Stimulated activated CD8-positive, alpha-beta memory T cell treated with anti-CD3 and anti-CD28 coated beads, Interleukin-4, amount 100 ng/mL, for 24 hours (primary cell): Measurements from ENCODE around the gene HIBCH.
"Not testable (repeated sequence)": the region's sequence is repeated elsewhere in the genome, so short reads cannot be mapped to it uniquely, and the experiment has no call there.

ENCODE experiments used
- DNase-seq: peaks from one replicate; pipeline ENCODE4 v3.0.0-alpha.2; 2020; ENCODE audit warnings: low read depth

Gene HIBCH

DNA sequence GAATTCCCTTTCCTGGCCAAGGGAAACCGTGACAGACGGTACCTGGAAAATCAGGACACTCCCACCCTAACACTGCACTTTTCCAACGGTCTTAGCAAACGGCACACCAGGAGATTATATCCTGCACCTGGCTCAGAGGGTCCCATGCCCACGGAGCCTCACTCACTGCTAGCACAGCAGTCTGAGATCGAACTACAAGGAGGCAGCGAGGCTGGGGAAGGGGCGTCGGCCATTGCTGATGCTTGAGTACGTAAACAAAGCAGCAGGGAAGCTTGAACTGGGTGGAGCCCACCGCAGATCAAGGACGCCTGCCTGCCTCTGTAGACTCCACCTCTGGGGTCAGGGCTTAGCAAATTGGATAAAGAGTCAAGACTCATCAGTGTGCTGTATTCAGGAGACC lies 95.6 kb downstream of the HIBCH start:
- DNase-seq: not testable (repeated sequence)

DNA sequence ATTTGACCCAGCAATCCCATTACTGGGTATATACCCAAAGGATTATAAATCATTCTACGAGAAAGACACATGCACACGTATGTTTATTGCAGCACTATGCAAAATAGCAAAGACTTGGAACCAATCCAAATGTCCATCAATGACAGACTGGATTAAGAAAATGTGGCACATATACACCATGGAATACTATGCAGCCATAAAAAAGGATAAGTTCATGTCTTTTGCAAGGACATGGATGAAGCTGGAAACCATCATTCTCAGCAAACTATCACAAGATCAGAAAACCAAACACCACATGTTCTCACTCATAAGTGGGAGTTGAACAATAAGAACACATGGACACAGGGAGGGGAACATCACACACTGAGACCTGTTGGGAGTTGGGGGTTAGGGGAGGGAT lies 96.9 kb downstream of the HIBCH start:
- DNase-seq: not testable (repeated sequence)

DNA sequence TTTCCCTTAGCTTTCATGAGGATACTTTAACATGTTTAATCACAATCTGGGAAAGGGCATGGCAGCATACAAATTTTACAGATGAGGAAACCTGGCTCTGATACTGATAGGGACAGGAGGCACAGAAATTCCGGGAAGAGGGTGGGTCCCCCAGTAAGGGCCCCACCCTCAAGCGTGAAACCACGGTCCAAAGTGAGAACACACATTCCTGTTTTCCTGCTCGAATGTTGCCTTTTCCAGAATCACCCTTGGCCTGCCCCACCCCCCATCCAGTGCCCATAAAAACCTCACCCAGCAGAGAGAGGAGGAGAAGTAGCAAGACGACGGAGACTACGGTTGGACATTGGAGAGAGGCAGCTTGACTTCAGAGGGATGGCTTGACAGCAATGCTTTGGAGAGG lies 98.2 kb downstream of the HIBCH start:
- no peak for DNase-seq

DNA sequence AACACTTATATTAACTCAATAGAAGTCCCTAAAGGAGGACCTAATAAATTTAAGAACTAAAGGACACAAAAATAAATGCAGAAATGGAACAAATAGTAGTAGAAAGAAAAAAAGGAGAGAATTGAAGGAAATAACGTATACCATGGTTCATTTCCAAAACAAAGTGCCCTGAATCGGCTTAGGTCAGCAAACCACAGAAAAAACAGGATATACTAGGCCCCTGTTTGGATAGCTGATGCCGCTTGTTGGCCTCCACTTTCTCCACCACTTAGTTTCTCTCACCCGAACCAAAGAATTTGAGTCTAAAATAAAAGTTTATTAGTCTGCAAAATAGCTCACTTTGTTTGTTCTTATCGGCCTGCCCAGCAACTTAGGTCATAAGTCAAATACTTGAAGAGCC lies 100.4 kb downstream of the HIBCH start:
- no peak for DNase-seq

DNA sequence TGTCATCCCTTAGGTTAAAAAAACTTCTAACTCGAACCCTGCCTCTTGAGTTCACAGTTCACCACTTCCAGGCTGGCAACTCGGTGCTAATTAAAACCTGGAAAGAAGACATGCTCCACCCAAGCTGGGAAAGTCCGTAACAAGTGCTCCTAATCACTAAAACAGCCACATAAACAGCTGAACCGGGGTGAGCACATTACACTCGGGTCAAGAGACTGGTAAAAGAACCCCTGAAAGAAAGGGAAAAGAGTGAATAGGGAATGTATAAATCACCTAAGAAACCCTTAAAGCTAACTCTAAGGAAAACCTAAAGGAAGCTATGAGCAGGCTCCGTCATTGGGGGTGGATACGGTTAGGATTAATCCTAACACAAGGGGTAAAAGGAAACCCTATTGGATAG lies 102.0 kb downstream of the HIBCH start:
- DNase-seq: no peak

DNA sequence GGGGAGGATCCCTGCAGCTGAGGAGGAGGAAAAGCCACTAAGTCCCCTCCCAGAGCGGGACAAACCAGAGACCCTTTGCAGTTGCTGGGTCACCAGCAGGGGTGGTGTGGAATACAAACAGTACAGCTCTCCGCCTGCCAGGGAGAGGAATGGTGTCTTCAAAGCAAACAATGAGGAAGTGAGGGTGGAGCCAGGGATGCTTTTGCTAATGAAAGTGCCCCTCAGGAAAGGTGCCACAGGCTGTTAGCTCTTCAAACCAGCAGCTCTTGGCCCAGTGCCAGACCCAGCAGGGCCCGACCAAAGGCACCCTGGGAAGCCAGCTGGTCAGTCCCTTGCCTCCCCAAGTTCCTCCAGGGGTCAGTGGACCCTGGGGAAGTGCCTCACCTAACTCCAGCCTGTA lies 102.8 kb downstream of the HIBCH start:
- no peak for DNase-seq

DNA sequence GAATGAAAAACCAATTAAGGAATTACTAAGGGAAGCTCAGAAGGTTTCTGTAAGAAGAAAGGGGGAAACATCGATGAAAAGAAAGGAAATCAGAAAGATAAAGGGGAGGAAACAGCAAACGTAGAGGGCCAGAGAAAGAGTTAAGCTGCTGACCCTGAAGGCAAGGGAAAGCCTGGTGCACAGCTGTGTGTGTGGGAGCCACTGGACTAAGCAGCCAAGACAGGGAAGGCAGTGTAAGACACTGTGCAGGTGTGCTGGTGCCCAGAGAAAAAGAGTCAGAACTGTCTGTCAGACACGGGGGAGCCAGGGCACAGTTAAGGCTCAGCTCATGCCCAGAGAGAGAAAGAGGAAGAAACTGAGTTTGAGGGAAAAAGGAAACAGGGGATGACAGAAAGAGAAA lies 104.0 kb downstream of the HIBCH start:
- no peak for DNase-seq

DNA sequence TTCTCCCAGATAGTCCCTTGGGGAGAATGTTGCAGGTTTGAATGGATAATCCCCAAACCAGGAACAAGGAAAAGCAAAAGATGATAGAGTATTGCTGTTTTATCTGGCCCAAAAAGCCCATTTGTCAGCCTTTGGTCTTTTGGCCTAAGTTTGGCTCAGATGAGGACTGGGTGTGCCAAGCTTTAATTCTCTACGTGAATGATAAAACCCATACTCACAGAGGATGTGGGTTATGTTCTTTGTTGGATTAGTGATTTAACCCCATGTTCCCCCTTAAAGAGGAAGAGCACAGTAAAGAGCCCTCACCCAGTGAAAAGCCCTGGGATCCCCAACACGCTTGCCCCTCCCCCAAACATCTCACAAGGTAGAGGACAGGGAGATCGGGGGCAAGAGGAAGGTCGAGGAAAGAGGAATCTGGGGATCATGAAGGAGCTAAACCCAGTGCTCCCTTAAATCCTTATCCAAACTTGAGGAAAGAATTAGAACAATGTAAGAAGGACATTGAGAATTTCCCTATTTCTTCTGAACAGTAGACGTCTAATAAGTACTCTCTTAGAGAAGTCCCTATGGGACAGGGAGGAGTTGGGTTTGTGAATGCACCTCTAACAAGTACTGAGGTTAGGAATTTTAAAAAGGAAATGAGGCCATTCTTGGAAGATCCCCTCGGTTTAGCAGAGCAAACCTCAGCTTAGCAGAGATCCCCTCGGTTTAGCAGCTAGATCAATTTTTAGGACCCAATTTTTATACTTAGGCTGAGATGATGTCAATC lies 105.0 kb downstream of the HIBCH start:
- DNase-seq: no peak

DNA sequence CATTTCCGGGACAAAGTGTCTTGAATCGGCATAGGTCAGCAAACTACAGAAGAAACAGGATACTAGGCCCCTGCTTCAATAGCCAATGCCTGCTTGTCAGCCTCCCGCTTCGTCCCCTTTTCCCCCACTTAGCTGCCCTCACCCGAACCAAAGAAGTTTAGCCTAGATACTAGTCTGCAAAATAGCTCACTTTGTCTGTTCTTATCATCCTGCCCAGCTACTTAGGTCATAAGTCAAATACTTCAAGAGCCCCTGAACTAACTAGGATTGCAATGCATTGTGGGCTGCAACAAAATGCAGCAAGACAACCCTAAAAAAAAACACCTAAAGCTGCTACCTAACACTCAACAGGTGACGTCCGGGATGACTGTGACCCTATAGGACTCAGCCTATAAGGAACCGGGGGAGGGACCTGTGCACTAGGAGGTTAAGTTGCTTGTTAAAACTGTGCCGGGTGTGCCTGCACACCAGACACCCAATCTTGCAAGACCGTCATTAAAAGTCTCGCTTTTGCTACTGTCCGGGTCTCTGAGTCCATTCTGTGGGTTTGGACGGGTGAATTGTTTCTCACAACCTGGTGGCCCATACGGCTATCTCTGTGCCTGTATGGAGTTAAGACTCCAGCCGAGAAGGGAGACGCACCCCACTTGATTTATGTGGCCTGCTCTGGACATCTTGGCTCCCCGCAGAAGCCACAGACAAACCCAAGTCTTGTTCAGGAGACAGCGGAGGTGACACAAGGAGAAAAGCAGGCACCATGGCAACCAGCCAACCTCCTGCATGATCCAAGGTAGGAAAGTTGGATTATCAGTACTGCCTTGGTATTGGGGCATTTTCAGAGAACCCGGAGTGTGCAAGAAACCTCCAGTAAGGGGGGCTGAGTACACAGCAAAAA lies 105.9 kb downstream of the HIBCH start:
- DNase-seq: no peak

DNA sequence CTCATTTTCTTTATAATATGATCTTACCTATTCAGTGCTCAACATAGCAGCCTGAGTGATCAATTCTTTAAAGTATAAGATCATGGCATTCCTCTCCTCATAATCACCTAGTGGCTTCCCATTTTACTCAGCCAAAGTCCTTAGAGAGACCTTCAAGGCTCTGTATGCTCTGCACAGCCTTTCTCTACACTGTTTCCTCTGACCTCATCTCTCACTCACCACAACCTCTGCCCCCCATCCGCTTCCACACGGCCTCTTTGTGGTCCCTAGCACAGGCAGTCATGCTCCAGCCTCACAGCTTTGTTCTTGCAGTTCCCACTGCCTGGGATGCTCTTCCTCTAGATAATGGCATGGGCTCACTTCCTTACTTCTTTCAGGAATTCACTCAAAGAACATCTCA lies 109.2 kb downstream of the HIBCH start:
- DNase-seq: no peak

DNA sequence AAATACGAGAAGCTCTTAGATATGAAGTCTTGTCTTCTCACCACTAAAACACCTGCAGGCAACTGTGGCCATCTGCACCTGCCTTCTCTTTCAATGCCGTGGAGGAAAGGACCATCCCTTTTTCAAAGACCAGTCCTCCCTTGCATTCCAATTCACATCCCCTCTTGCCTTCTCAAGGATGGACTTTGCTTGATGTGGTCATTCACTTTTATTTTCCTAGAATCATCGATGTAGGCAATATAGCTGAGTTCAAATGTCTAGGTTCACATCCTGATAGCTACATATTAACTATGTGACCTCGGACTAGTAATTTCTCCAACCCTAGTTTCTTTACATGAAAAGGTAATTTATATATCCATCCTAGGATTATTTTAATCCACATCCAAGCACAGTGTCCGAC lies 110.1 kb downstream of the HIBCH start:
- no peak for DNase-seq

DNA sequence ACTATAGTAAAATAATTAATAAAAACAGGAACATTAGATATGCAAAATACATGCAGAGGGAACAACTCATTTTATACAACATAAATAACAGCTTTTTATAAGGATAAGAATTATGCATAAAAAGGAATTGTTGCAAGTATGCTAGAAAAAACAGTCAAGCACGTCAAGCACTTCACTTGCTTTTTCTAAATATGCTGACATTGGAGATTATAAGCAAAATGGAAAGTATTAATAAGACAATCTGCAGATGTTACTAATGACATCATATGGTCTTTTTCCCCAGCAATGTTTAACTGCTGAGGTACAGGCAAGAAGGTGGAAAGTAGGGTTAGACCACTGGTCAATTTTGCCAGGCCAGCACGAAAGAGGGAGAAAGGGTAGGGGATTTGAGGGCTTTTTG lies 111.7 kb downstream of the HIBCH start:
- DNase-seq: no peak

DNA sequence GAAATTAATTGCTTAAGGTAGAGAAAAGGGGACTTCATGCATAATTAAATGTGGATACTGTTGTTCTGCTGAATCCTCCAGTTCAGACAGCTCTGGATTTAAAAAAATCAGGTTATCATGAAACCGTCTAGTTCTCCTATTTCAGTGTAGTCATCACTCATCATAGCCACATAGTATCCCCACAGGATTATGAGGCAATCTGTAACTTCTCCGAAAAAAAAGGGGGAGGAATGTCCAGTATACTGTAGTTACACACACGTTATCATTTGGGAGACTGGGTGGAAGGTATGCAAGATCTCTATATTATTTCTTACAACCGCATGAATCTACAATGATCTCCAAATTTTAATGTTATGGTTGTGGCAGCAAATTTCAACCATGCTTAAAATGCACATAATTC lies 114.0 kb downstream of the HIBCH start:
- DNase-seq: no peak

DNA sequence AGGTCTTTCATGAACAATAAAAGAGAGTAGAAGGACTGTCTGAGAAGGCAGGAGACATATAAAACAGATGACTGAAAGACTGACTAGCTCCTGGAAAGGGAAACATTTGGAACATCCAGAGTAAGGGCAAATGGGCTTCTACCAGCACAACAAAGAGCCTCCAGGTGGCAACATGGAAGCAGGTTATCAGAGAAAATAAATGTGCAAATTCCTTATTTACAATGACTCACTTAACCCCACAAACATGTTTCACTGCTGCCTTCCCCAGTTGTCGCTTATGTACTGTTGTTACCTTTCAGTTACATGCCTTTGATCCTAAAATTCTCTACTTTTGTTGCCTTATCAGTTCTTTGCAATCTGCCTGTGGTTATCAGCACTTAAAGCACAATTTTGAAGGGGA lies 117.0 kb downstream of the HIBCH start:
- DNase-seq: no peak

DNA sequence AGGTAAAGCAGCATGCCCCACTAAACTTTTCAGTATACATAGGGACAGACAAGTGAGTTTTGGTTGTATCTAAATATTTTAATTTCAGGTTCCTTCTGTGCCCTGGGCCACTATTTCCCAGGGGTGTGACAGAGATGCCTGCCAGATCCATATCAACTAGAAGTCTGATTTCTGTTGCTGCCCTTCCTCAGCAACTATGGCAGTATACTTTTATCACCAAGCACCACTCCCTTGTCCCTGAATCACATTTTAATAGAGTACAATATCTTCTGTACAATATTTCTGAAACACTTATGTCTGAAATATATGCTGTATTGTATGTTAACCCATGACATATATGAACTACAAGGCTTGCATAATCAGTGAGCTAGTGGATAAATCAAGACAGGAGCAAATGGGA lies 117.6 kb downstream of the HIBCH start:
- no peak for DNase-seq

DNA sequence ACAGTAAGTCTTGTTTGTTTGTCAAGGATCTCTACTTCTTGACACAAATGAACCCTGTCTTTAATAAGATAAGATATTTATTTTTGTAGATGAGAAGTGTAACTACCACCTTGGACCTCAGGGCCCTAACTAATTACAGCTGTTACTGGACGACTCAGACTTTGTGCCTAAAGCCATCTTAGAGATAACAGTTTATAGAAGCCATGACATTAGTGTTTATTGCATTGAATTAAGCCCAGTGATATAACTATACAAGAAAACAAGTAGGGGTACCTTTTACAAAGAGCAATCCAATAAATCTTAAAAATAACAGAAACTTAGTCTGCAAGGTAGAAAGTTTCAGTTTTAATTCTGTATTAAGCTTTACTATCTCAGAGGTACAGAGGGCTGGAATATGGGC lies 119.0 kb downstream of the HIBCH start:
- DNase-seq: no peak

DNA sequence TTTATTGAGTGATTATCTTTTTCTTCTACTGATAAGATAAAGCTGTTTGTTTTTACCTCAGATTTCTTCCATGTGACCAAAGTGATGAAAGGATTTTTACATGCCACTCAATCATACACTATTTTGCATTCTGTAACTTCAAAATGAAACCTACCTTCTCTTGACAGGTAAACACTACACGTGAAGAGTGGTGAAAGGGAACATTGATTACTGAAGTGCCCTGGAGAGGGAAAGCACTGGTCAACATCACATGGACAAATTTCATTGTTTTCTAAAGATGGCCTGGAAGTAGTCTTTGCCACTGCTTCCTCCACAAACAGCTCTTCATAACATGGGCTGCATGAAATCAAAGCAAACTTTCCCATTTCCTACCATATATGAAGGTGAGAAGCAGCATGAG lies 120.1 kb downstream of the HIBCH start:
- no peak for DNase-seq

DNA sequence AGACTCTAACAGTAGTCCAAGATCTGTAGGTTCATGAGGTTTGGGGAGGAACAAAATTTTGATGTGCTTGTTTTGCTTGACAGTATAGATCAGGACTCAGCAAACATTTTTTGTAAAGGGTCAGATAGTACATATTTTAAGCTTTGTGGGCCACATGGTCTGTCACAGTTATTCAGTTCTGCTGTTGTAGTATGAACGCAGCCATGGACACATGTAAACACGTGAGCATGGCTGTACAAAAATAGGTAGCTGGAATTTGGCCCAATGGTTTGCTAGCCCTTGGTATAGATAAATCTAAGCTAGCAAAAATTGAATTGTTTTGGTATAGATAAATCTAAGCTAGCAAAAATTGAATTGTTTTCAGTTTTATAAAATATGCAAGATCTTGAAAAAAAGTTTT lies 120.5 kb downstream of the HIBCH start:
- DNase-seq: no peak

DNA sequence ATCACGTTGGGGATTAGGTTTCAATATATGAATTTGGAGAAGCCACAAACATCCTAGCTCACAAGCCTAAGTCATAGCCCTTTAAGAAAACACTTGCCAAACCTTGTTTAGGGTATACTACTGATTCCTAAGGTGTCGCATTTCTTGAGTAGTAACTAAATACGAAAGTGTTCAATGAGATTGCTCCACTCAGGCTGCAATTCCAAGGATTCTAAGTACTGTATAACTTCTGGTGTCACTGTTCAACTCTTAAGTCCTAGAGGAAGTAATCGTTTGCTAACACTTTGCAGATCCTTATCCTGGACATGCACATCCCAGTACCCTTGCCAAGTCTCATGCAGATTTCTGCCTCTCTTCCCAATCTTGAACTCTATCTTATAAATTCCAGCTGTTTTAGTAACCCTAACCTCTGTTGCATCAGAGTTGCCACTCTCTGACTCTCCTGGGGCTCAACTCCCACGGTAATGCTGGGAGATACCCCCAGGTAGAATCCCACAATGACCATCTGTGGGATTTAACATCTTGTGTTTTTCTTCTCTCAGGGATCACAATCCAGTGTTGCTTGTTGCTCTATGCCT lies 122.4 kb downstream of the HIBCH start:
- no peak for DNase-seq

DNA sequence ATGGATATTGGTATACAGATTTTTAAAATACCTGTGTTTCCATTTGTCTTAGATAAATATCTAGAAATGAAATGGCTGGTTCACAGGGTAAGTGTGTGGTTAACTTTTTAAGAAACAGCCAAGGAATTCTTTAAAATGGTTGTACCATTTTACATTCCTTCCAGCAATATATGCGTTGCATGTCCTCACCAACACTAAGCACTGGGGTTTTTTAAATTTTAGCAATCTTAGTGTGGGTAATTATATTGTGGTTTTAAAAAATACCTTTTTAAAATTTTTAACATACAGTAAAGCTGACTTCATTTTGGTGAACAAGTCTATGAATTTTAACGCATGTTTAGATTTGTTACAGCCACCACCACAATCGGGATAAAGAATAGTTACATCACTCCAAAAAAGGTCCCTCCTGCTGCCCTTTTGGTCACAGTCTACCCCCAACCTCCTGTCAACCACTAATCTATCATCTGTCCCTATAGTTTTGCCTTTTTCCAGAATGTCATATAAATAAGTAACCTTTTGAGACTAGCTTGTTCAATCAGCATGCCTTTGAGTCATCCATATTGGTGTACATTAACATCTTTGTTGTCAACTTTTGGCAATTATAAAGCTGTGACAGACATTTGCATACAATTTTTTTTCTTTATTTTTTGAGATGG lies 129.0 kb downstream of the HIBCH start:
- DNase-seq: no peak

DNA sequence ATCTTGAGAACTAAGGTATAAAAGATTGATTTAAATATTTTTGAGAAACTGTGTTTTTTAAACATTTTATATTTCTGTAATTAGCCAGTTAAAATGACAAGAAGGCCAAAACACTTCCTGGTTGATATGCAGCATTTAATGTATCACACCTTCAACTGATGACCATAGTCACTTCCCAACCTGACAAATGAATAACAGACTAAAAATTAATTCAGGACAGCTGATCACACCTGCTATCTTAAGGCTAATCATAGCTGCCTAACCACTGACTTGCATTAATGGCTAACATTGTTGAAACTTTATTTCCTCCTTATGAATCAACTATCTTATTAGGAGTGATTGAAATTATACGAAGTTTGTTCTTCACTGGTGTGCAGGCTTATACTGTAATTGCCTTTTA lies 131.3 kb downstream of the HIBCH start:
- no peak for DNase-seq

DNA sequence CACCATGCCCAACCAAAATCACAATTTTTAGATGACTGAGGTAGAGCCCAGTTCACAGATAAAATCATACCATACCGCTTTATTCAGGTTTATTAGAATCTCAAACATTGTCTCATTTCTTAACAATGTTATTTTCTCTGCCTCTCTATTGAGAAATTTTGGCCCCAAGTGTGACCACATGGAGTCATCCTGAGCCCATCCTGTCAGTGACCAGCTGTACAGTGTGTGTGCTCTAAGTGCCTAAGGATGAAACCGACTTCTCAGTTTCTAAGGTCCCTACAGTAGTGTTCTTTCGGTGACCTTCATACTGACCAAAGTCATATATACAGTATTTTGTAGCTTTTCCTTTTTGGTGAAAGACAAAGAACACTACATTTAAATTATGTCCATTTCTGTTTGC lies 133.4 kb downstream of the HIBCH start:
- DNase-seq: no peak

DNA sequence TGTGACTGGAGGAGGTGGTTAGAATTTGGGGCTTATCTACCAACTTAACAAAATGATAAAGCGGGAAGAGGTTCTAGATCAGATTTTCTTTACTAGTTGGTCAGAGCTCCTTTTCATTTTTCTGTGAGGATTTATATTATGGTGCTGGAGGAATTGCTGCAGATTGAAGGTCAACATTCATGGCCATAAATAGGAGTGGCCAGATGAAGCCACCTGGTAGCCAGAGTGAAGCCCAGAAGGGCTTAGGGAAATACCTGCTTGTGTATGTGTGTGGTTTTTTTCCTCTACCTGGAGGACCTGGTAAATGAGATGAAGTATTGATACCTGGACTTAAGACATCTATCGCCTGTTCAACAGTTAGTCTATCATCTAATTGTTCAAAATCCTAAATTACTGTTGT lies 134.2 kb downstream of the HIBCH start:
- no peak for DNase-seq
